Nephron progenitor cell (in vitro differentiated cells): Measurements from ENCODE around the gene CNTN2.

Experiments
- DNase-seq: peaks from one replicate; pipeline ENCODE4 v3.0.0; 2021
- H3K27ac Mint-ChIP-seq: 2 replicates; pipeline ENCODE4 v1.8.0; 2021; ENCODE audit warnings: mild to moderate bottlenecking, moderate library complexity, mixed read lengths
- H3K27me3 Mint-ChIP-seq: 2 replicates; pipeline ENCODE4 v1.8.0; 2021; ENCODE audit warnings: mild to moderate bottlenecking, low read depth, mixed read lengths; ENCODE audit not compliant: poor library complexity
- H3K36me3 Mint-ChIP-seq: 2 replicates; pipeline ENCODE4 v1.8.0; 2021; ENCODE audit warnings: low read depth, mixed read lengths
- H3K4me1 Mint-ChIP-seq: 2 replicates; pipeline ENCODE4 v1.8.0; 2021; ENCODE audit warnings: mixed read lengths
- H3K4me3 Mint-ChIP-seq: 2 replicates; pipeline ENCODE4 v1.8.0; 2021; ENCODE audit warnings: mild to moderate bottlenecking, moderate library complexity, mixed read lengths
- H3K9me3 Mint-ChIP-seq: 2 replicates; pipeline ENCODE4 v1.8.0; 2021; ENCODE audit warnings: mild to moderate bottlenecking, moderate library complexity, mixed read lengths
- CTCF ChIP-seq: fragments of 200-600 bp; sonication (generic); IDR thresholded peaks from 2 replicates; pipeline ENCODE4 v1.5.0; 2021; ENCODE audit warnings: antibody characterized with exemption

CNTN2 gene

DNA sequence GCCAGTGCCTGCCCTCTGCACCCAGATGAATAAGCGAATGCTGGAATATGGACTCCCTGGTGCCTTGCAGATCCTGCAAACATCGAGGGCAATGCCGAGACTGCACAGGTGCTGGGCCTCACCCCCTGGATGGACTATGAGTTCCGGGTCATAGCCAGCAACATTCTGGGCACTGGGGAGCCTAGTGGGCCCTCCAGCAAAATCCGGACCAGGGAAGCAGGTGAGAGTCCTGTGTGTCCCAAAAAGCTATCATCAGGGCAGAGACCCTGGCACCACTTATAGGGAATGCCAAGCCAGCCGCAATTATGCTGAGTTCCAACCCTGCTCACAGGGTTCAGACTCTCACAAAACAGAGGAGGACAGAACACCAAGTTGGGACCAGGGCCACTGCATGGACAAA is 24.0 kb downstream of the CNTN2 start:
- DNase-seq: no peak
- H3K4me1 Mint-ChIP-seq: peaks cover 17% of the 10 kb centered on the region
- H3K27ac Mint-ChIP-seq: no peak overlapping the region
- TF ChIP-seq CTCF: no peak
- H3K9me3 Mint-ChIP-seq: no peaks in the 10 kb centered on the region
- peaks cover 8% of the 10 kb centered on the region for H3K27me3 Mint-ChIP-seq
- no peak overlapping the region for H3K4me3 Mint-ChIP-seq
- no peaks in the 10 kb centered on the region for H3K36me3 Mint-ChIP-seq

GRCh38 chr1:205068001-205068400 is 25.0 kb downstream of the CNTN2 start:
- no peak for DNase-seq

GRCh38 chr1:205068457-205069040 is 25.5 kb downstream of the CNTN2 start:
- Mint-ChIP-seq H3K36me3 (no peaks in the 10 kb centered on the region), H3K4me3 (no peak overlapping the region), H3K4me1 (peaks cover 10% of the 10 kb centered on the region), H3K9me3 (no peaks in the 10 kb centered on the region), H3K27me3 (peaks cover 8% of the 10 kb centered on the region), H3K27ac (no peak overlapping the region)
- no peak for DNase-seq
- no peak for TF ChIP-seq CTCF

More at GRCh38 chr1:205068001-205068400, 25.0 kb downstream of the CNTN2 start:
- no peaks in the 10 kb centered on the region for H3K9me3 Mint-ChIP-seq
- no peak for TF ChIP-seq CTCF
- H3K27ac Mint-ChIP-seq: no peak overlapping the region
- H3K4me1 Mint-ChIP-seq: peaks cover 14% of the 10 kb centered on the region
- no peaks in the 10 kb centered on the region for H3K36me3 Mint-ChIP-seq
- H3K27me3 Mint-ChIP-seq: peaks cover 8% of the 10 kb centered on the region
- no peak overlapping the region for H3K4me3 Mint-ChIP-seq

GRCh38 chr1:205069371-205070125 is 26.5 kb downstream of the CNTN2 start:
- Mint-ChIP-seq H3K4me1 (peaks cover under 1% of the 10 kb centered on the region), H3K27me3 (peaks cover 14% of the 10 kb centered on the region), H3K36me3 (no peaks in the 10 kb centered on the region), H3K4me3 (no peak overlapping the region), H3K27ac (no peak overlapping the region), H3K9me3 (no peaks in the 10 kb centered on the region)
- no peak for TF ChIP-seq CTCF
- DNase-seq: no peak

- no peak for DNase-seq
These were observed 28.0 kb downstream of the CNTN2 start for GRCh38 chr1:205071028-205071409.

More at GRCh38 chr1:205071028-205071409, 28.0 kb downstream of the CNTN2 start:
- H3K36me3 Mint-ChIP-seq: no peaks in the 10 kb centered on the region
- no peaks in the 10 kb centered on the region for H3K9me3 Mint-ChIP-seq
- no peaks in the 10 kb centered on the region for H3K4me1 Mint-ChIP-seq
- no peak overlapping the region for H3K27ac Mint-ChIP-seq
- H3K27me3 Mint-ChIP-seq: peaks cover 11% of the 10 kb centered on the region
- no peak for TF ChIP-seq CTCF
- no peak overlapping the region for H3K4me3 Mint-ChIP-seq
